Fibroblast of skin of scalp (primary cell): ENCODE results near the gene ZNF732.
A peak's percentile ranks its signal among the peaks of the same experiment; 100 is the strongest.
"Not testable (repeated sequence)": the region's sequence is repeated elsewhere in the genome, so short reads cannot be mapped to it uniquely, and the experiment has no call there.

ENCODE experiments used
- DNase-seq: peaks from one replicate; pipeline ENCODE4 v3.0.0-alpha.2; 2013

The ZNF732 gene

DNA sequence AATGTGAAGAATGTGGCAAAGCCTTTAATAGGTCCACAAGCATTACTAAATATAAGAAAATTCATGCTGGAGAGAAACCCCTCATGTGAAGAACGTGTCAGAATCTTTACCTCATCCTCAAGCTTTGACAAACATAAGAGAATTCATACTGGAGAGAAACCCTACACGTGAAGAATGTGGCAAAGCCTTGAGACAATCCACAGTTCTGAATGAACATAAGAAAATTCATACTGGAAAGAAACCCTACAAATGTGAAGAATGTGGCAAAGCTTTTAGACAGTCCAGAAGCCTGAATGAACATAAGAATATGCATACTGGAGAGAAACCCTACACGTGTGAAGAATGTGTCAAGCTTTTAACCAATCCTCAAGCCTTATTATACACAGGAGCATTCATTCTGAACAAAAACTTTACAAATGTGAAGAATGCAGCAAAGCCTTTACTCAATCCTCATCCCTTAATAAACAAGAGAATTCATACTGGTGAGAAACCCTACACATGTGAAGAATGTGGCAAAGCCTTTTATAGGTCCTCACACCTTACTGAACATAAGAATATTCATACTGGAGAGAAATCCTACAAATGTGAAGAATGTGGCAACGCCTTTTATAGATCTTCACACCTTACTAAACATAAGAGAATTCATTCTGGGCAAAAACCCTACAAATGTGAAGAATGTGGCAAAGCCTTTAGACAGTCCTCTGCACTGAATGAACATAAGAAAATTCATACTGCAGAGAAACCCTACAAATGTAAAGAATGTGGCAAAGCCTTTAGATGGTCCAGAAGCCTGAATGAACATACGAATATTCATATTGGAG, 51.1 kb downstream of the ZNF732 start:
- DNase-seq = no peak

DNA sequence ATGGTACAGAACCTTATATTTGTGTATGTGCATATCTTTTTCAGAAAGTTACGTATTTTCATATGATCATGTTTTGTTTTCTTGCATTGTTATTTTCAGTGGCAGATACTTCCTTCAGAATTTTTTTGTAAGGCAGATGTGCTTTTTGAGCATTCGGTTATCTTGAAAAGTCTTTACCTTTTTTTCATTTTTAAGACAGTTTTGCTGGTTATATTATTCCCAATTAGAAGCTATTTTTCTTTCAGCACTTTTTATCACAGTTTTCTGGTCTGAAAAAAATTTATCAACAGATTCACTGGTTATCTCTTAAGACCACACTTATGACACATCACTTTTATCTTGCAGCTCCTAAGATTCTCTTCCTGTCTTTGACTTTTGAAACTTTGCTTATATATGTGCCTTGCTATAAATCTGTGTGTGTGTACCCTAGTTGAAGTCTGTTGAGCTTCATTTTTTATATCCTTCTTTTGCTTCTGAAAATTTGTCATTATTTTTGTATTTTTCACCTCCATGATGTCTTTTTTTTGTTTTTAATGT, 53.1 kb downstream of the ZNF732 start:
- DNase-seq = no peak

DNA sequence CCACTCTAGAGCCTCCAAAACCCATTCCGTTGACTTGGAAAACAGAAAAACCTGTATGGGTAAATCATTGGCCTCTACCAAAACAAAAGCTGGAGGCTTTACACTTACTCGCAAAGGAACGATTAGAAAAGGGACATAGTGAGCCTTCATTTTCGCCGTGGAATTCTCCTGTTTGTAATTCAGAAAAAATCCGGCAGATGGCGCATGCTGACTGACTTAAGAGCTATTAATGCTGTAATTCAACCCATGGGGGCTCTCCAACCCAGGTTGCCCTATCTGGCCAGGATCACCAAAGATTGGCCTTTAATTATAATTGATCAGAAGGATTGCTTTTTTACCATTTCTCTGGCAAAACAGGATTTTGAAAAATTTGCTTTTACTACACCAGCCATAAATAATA, 60.8 kb downstream of the ZNF732 start:
- peak; percentile 1 for DNase-seq

DNA sequence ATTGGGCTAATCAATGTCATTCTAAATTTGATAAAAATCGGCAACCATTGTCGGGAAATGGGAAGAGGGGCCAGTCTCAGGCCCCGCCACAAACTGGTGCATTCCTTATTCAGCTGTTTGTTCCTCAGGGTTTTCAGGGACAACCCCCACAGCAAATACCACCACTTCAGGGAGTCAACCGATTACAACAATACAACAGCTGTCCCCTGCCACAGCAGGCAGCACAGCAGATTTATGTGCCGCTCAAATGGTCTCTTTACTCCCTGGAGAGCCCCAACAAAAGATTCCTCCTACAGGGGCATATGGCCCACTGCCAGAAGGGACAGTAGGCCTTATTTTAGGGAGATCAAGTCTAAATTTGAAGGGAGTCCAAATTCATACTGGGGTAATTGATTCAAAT, 61.8 kb downstream of the ZNF732 start:
- DNase-seq = no peak

DNA sequence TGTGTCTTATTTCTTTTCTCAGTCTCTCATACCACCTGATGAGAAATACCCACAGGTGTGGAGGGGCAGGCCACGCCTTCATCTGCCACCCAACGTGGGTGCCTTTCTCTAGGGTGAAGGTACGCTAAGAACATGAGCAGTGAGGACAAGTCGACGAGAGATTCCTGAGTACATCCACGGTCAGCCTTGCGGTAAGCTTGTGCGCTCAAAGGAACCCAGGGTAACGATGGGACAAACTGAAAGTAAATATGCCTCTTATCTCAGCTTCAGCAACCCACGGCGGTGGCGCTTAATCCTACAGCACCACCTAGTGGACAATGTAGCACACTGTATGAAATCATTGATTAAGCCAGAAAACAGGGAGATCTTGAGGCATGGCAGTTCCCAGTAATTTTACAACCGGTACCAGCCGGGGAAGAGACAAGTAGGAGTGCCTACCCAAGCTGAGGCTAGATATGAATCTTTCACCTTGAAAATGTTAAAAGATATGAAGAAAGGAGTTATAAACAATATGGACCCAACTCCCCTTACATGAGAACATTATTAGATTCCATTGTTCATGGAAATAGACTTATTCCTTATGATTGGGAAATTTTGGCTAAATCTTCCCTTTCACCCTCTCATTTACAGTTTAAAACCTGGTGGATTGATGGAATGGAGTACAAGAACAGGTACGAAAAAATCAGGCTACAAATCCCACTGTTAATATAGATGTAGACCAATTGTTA, 63.0 kb downstream of the ZNF732 start:
- peak; percentile 12 for DNase-seq

DNA sequence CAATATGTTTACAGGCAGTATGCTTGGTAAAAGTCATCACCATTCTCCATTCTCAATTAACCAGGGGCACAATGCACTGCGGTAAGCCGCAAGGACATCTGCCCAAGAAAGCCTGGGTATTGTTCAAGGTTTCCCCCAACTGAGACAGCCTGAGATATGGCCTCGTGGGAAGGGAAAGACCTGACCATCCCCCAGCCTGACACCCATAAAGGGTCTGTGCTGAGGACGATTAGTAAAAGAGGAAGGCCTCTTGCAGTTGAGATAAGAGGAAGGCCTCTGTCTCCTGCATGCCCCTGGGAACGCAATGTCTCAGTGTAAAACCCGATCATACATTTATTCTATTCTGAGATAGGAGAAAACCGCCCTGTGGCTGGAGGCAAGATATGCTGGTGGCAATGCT, 63.9 kb downstream of the ZNF732 start:
- DNase-seq = not testable (repeated sequence)

DNA sequence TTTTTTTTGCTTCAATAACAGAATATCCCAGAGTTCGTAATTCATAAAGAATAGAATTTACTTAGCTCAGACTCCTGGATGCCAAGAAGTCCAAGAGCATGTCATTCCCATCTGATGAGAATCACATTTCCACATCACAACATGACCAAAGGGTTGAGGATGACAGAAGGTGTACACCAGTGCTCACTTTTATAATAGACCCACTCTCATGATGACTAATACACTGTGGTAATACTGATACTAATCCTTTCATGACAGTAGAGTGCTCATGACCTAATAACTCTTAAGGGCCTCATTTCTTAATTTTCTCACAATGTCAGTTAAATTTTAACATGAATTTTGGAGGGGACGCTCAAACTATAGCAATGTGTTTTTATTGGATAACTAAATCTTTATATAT, 69.2 kb downstream of the ZNF732 start:
- DNase-seq = no peak

DNA sequence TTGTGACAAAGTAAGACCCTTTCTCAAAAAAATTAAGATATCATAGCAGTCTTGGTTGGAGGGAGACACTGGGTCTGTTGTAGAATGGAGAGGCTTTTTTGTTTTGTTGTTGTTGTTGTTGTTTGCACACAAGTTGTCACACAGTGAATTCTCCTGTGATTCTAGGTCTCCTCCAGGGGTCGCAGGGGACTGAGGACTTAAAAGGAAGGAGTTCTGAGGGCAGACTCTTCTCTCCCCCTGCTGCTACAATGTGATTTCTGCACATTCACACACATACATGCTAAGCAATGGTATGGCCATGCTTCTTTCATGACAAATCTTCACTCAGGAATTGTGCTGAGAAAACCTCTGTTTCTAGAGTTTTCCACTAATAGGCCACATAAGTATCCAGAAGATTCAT, 71.1 kb downstream of the ZNF732 start:
- DNase-seq = no peak

DNA sequence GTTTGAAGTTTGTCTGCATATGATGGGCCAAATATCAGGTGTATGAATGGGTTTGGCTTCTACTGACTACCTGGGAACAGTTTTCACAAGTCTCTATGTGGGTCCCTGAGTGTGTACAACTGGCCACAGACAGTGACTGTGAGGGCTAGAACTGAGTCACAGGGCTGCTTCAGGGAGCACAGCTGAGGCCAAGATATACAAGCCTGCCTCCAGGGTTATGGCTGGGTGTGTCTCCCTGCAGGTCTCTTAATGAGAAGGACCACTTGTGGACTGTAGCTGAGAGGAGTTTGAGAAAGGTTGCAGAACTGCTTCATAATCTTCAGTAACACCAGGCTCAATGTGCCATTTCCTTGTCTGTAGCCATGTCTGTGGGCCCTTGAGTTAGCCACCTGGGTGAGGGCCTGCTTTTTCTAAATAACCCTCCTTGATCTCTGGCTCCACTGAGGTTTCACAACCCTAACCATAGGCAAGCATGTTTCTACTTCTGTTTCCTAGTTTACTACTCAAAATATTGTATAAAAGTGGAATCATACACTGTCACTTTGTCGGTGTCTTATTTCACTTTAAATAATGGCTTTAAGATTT, 81.3 kb downstream of the ZNF732 start:
- DNase-seq = no peak
